HuH-7 (cell line): ENCODE results near the gene RASSF8.
A peak's percentile ranks its signal among the peaks of the same experiment; 100 is the strongest.

Experiments used
- DNase-seq: peaks from one replicate; pipeline ENCODE4 v3.0.0; 2011; ENCODE audit warnings: low spot score

The RASSF8 gene

GRCh38 chr12:26106347-26106746 is 147.9 kb downstream of the RASSF8 start:
- no peak for DNase-seq

GRCh38 chr12:26108915-26109314 is 150.4 kb downstream of the RASSF8 start:
- DNase-seq: no peak

GRCh38 chr12:26109343-26109881 is 150.9 kb downstream of the RASSF8 start:
- no peak for DNase-seq

GRCh38 chr12:26112232-26112631 is 153.8 kb downstream of the RASSF8 start:
- DNase-seq: no peak

- DNase-seq: no peak
Measured at GRCh38 chr12:26112703-26113147, 154.2 kb downstream of the RASSF8 start.

DNA sequence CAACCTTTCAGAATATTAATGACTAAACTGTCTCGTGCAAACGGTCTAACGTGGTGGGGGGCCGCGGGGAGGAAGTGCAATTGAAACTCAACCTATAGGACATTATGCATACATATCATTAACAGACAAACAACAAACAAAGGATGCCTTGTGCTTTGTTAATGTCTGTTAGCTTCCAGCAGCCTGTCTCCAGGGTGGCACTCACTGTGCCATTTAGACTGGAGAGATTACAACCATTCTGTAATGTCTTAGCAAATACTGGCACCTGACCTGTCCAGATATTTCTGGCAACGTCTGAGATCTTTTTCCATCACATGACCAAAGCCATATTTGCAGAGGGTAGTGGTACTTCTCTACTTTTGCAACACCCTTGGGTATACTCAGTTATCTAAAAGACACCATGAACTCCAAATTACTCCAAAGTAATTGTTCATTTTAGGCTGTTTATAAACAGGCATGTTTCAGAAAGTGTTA is 154.7 kb downstream of the RASSF8 start:
- no peak for DNase-seq

- DNase-seq: peak; percentile 92
Measured at GRCh38 chr12:26113853-26114719, 155.6 kb downstream of the RASSF8 start.

GRCh38 chr12:26114720-26115401 is 156.4 kb downstream of the RASSF8 start:
- DNase-seq: no peak

DNA sequence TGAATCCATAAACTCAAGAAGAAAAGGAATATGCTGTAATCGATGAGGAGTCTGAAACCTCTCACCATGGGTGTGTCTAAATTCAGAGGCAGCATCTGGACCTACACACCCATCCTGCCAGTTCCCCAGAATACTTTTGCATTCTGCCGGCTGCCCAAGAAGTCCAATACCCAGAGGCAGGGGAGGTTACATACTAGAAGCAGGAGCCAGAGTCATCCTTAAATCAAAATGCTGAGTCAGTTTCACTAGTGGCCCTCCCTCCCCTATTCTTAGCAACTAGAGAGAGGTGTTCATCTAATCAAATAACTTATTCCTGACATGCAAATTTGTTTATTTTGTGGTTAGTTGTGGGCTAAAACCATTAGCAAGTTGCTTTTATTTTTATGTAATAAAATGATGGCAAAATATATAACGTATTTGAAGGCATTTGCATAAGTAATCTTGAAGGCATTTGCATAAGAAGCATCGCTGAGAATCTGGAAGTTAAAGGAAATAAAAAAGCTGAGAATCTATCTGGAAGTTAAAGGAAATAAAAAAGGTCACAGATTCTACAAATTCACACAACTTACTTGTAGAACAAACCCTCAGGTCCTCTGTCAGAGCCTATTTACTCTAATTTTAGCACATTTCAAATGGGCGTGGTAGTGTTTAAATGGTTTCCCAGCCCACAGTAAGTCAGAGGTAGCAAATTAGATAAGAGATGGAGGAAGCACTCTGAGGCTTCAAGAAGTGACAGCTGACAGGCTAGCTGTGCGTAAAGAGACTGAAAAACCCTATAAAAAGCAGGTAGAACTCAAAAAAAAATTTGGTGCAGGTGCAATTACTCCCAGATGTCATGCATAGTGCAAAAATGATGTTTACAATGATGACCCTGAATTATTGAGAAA is 158.6 kb downstream of the RASSF8 start:
- no peak for DNase-seq

- DNase-seq: no peak
Measured at GRCh38 chr12:26118308-26118707, 159.8 kb downstream of the RASSF8 start.

DNA sequence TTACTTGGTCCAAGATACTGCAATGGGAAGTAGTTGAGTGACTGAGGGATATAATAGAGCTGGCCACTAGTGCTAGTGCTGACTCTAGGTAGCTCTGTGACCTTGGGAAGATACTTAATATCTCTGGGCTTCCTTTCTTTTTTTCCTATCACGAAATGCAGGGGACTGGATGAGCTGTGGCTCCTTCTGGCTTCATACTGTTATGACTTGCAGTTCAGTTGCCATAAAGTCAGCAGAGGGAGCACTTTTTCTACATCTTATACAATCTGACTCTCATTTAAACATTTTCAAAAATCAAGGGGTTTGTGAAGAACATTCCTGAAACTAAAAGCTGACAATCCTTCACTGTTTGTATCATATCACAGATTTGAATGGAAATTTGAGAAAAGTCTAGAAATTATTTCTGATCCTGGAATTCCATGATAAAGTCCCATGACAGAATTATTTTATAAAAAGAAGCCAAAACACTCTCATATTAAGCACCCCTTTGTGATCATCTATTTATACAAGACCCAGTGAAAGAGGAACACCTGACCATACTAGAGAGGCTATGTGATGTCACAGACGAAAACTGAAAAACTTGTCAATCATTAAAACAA is 161.0 kb downstream of the RASSF8 start:
- DNase-seq: peak; percentile 59

DNA sequence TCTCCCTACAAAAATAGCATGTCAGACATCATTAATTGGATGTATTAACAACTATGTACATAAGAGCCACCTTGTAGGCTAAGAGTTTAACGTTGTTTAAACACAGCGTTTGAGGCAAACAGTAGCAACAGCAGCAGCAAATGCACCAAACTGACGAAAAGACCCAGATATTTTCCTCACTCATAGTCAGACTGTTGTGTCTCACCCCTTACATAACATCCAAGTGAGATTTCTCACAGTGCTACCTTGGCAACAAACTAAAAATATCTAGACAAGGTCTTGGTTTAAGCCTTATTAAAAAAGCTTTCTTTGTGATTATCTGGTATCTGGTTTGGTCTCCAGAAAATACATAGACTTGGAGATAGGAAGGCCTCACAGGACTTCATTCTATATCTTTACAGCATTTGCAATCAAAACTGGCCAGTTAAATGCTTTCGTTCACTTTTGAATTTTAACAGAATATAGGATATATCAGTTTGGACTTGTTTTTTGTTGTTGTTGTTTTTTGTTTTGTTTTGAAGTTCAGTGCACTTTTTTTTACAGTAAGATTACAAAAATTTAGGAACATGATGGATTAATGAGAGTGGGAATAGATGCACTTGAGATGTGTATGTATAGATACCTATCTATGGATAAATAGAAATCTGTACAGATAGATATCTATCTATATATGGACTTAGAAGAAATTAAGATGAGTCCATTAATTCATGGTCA is 162.2 kb downstream of the RASSF8 start:
- DNase-seq: no peak

GRCh38 chr12:26121323-26122060 is 163.0 kb downstream of the RASSF8 start:
- no peak for DNase-seq

- peak; percentile 44 for DNase-seq
Measured at GRCh38 chr12:26122061-26122680, 163.7 kb downstream of the RASSF8 start.

DNA sequence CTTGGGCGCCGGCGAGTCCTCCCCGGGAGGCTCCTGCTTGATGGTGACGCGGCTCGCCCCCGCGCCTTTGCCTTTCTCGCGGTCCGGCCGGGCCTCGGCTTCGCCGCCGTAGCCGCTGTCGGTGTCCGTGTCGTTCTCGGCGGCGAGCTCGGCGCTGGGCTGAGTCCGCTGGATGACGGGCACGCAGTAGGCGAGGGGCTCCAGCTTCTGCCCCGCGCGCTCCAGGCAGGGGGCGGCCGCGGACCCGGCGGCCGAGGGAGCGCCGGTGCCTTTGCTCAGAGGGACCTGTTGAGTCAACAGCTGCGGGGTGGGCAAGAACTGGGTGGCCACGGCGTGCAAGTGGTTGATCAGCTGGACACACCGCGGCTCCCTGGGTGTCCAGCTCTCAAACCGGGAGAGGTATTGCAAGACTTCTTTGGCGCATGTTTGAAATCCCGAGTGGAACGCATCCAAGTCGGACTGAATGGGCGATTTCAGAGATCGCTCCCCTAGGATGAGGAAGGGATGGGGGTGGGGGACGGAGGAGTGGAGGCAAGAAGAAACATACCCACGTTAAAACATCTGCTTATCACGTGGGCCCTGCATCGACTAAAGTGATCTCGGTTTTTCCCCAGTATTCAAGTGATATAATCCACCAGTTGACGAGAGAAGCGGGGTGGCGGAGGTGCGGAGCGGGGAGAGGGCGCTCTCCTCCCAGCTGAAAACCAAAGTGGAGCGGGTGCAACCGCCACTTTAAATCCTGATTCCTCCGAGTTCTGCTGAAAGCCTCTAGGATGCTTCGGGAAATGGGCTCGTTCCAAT is 164.4 kb downstream of the RASSF8 start:
- DNase-seq: peak; percentile 62

DNA sequence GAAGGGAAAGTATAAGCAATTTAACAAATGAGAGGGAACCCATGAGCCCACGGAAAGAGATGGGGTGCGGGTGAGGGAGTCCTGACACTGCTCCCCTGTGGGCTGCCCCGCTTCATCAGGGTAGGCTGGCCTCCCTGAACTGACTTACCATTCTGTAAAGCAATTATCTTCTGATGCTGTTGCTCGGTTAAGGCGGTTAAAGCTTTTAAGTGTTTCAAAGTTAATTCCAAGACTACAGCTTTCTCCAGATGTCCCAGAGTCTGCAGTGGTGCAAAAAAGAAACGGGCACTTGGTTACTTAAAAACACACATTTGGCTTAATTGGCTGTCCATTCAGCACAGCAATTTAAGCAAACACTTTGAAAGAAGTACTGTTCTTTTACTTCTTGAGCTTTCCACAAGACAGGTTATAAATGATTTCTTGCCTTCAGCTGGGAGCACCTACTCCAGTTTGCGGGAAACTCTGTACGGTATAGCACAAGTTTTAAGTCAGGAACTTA is 165.0 kb downstream of the RASSF8 start:
- DNase-seq: no peak

DNA sequence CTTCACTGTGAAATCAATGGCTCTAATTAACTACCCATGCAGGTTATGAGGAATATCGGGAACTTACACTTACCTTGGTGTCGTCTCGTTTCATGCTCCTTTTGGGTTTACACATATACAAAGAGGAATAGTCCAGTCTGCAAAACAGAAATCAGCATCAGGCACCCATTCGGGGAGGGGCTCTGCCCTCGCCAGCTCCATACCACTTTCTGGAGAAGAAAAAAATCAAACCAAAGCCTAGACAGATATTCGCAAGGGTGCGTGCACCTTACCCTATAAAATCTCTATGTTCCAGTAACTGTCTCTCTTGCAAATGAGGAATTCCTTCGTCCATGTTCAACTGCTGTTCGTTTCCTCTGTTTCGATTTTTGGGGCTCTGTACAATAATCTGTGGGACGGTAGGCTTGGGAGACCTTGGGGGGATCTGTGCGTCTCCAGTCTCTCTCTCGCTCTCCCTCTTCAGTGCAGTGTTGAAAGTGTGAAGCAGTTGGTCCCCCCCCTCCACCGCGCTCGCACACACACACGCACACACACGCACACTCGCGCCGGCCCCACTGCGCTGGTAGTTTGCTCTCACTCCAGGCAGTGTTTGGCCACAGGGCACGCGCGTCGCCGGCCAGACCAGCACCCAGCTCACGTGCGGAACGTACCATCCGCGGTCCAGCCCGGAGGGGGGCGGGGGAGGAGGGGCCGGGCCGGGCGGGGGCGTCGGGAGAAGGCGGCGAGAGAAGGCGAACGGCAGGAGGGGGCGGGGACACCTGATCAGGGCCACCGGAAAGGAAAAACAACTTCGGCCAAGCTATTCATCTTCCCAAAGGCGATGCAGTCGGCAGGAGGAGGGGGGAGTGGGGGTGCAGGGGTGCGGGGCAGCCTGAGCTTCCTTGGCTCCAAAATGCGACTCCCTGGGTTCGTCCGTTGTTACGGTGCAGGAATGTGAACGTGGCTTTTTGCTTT is 166.2 kb downstream of the RASSF8 start, which contains the start of gene BHLHE41:
Gene BHLHE41 (minus strand): TSS at position 592 of the 954 bp plus-strand sequence. CDS start 258 bp downstream, at position 334.
- DNase-seq: peak; percentile 60
